Measurements from ENCODE around the gene TMEM33.
"Not testable (repeated sequence)": the region's sequence is repeated elsewhere in the genome, so short reads cannot be mapped to it uniquely, and the experiment has no call there.

TMEM33 gene

GRCh38 chr4:41934901-41935651 lies at the start of gene TMEM33:
TMEM33 (plus strand) TSS chr4:41935429; CDS start chr4:41935485, 56 bp downstream.
- DNase-seq, result peak; percentile 70

- no peak for DNase-seq
These were observed 49.8 kb upstream of the TMEM33 start for GRCh38 chr4:41885456-41885855.

- no peak for DNase-seq
These were observed 48.0 kb upstream of the TMEM33 start for GRCh38 chr4:41887277-41887676.

GRCh38 chr4:41887821-41888686 lies 47.2 kb upstream of the TMEM33 start:
- DNase-seq, result no peak

GRCh38 chr4:41888687-41889074 lies 46.5 kb upstream of the TMEM33 start:
- no peak for DNase-seq

GRCh38 chr4:41889317-41889716 lies 45.9 kb upstream of the TMEM33 start:
- no peak for DNase-seq

- DNase-seq, result no peak
These were observed 45.1 kb upstream of the TMEM33 start for GRCh38 chr4:41890085-41890484.

GRCh38 chr4:41896648-41897047 lies 38.6 kb upstream of the TMEM33 start:
- no peak for DNase-seq

GRCh38 chr4:41897698-41898097 lies 37.5 kb upstream of the TMEM33 start:
- DNase-seq, result no peak

GRCh38 chr4:41909136-41909535 lies 26.1 kb upstream of the TMEM33 start:
- not testable (repeated sequence) for DNase-seq

- no peak for DNase-seq
These were observed 22.7 kb upstream of the TMEM33 start for GRCh38 chr4:41912546-41912945.

- no peak for DNase-seq
These were observed 21.7 kb upstream of the TMEM33 start for GRCh38 chr4:41913509-41913908.

GRCh38 chr4:41918278-41918677 lies 17.0 kb upstream of the TMEM33 start:
- no peak for DNase-seq

GRCh38 chr4:41920416-41920815 lies 14.8 kb upstream of the TMEM33 start:
- not testable (repeated sequence) for DNase-seq

GRCh38 chr4:41921476-41921875 lies 13.8 kb upstream of the TMEM33 start:
- DNase-seq, result no peak

GRCh38 chr4:41927796-41928499 lies 7.3 kb upstream of the TMEM33 start:
- DNase-seq, result no peak

GRCh38 chr4:41930139-41930831 lies 4.9 kb upstream of the TMEM33 start:
- DNase-seq, result no peak

GRCh38 chr4:41932988-41933387 lies 2.2 kb upstream of the TMEM33 start:
- DNase-seq, result no peak

- no peak for DNase-seq
These were observed 1.2 kb upstream of the TMEM33 start for GRCh38 chr4:41933997-41934503.

GRCh38 chr4:41934514-41934900 lies 722 bp upstream of the TMEM33 start:
- no peak for DNase-seq

GRCh38 chr4:41935652-41936021 lies 408 bp downstream of the TMEM33 start:
- DNase-seq, result no peak

- no peak for DNase-seq
These were observed 3.9 kb downstream of the TMEM33 start for GRCh38 chr4:41939016-41939626.
